DMS 273 treated with DMSO at 0.1 percent for 48 hours (cell line): Measurements from ENCODE around the gene THAP7.

Experiments used
- DNase-seq: peaks from one replicate; lab custom pipeline; 2025; lab: John Stamatoyannopoulos, UW

The THAP7 gene

GRCh38 chr22:20964090-20964798 is 37.7 kb downstream of the THAP7 start:
- no peak for DNase-seq

DNA sequence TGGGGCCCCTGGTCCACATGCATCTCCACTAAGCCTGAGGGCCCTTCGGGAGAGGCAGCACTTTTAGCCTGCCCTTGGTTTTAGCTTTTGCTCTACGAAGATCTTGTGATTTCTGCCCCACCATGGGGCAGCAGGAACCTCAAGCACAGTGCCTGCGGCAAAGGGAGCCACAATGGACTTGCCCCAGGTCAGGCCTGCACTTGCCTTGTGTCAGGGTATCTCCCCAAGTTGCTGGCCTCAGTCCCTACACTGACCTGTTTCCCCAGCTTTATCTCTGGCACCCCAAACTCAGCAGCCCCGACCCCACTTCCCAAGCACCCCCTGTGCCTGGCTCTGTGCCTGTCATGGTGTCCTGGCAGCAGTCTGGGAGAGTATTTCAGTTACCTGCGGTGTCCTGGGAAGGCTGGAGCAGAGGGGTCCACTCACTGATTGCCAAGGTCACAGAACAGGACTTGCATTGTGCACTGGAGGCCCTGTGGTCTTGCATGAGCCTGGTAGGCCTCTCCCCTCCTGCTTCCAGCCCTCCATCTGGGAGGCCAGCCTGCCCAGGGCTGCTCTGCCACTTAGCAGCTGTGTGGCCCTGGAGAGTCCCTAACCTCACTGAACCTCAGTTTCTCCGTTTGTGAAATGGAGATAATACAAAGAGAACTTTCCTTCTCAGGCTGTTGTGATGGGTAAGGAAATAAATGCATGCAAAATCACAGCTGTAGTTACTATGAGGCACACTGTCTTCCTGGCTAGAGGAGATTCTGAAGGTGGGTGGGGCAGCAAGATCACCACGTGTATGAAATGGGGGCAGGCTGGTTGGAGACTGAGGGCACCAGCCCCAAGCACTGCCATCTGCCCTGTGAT is 38.5 kb downstream of the THAP7 start:
- no peak for DNase-seq

GRCh38 chr22:20962491-20962945 is 39.4 kb downstream of the THAP7 start:
- DNase-seq: no peak

GRCh38 chr22:20960609-20961008 is 41.3 kb downstream of the THAP7 start:
- DNase-seq: no peak

DNA sequence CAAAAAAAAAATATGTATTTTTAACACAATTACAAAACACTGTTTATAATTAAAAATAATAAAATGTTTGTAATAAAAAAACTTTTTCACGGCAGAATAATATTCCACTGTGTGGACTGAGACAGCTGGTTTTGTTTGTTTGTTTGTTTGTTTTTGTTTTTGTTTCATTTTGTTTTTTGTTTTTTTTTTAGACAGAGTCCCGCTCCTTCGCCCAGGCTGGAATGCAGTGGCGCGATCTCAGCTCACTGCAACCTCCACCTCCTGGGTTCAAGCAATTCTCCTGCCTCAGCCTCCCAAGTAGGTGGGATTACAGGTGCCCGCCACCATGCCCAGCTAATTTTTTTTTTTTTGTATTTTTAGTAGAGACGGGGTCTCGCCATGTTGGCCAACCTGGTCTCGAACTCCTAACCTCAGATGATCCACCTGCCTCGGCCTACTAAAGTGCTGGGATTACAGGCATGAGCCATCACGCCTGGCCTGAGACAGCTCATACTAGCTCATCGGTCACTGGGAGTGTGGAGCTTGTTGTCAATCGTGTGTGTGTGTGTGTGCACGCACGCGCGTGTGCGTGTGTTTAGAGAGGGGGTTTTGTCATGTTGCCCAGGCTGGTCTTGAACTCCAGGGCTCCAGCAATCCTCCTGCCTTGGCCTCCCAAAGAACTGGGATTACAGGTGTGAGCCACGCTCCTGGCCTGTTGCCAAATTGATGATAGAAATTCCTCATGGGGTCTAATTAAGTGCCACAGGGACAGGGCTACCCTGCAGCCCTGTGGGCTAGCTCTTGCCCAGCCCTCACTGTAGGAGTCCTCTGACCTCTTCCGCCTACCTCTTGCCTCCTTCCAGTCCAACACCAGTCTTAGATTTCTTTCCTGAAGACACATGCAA is 42.1 kb downstream of the THAP7 start:
- DNase-seq: no peak

DNA sequence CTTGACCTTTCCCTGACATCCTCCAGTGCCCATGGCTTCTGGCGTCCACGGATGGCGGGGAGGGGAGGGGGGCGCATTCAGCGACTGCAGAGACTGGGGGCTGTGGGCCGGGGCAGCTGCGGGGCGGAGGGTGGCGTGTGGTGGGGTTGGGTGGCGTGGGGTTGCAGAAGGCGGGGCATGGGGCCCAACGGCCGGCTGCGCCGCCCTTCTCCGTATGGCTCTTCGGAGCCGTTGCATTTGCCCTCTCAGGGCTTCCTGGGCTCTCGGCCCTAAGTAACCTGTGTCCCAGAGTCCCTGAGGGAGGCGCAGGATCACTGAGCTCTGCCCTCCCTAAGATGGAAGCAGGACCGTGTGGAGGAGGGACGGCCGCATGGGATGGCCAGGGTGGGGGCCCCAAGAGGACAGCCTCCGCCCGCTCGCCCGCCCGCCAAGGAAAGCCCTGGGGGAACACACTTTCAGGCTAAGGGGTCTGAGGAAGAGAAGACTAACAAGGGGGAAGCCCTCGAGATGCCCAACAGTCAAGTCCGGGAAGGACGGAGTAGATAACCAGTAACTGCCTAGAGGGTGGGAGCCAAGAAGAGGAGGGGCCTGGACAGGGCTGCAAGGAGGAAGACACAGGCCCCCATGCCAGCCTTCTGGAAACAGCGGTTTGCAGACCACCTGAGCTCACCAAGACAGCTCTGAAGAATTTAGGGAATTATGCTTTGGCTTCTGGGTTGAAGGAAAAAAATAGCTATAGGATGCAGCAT is 44.1 kb downstream of the THAP7 start:
- DNase-seq: no peak

GRCh38 chr22:20957102-20957682 is 44.7 kb downstream of the THAP7 start:
- no peak for DNase-seq

DNA sequence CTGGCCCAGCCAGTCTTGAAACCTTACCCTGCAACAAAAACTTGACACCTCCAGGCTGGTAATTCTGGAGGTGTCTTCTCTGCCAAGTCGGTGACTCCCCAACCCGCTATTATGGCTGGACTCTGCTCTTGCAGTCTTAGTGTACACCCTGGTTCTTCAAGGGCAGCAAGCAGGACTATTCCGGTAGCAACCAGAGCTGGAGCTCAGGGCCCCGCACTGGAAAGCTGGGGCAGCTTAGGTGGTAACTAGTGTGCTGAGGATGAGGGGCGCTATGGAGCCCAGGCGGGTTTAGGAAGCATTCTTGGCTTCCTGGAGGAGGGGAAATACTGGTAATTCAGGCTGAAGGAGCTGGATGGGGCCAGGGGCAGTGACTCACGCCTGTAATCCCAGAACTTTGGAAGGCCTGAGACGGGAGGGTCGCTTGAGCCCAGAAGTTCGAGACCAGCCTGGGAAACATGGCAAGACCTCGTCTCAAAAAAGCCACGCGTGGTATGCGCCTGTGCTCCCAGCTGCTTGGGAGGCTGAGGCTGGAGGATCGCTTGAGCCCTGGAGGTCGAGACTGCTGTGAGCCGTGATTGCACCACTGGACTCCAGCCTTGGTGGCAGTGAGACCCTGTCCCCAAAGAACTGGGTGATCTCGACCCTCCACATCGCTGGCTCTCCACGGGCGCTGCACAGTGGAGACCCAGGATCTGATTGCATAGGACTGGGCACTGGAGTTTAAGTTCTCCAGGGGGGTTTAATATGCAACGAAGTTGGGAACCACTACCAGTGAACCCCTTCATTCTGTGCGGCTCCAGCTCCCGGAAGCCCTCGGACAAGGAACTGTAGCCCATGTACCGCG is 45.4 kb downstream of the THAP7 start:
- DNase-seq: no peak

GRCh38 chr22:20955548-20955947 is 46.4 kb downstream of the THAP7 start:
- no peak for DNase-seq

GRCh38 chr22:20953668-20954500 is 48.0 kb downstream of the THAP7 start:
- DNase-seq: no peak

DNA sequence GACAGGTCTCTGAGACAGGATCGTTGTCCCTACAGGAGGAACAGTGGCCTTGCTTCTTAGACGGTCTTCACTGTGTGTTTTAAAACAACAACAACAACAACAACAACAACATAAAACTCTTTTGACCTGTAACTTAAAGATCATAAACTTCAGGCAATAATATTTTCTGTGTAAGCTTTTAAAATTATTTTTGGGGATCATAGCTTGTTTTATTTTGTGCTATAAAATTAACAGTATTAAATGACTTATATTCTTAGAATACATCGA is 48.6 kb downstream of the THAP7 start:
- DNase-seq: no peak

- DNase-seq: no peak
Observed at GRCh38 chr22:20952544-20953341, 49.2 kb downstream of the THAP7 start.

GRCh38 chr22:20951932-20952380 is 50.0 kb downstream of the THAP7 start:
- DNase-seq: no peak

GRCh38 chr22:20951151-20951931 is 50.6 kb downstream of the THAP7 start:
- DNase-seq: no peak

GRCh38 chr22:20949698-20950183 is 52.2 kb downstream of the THAP7 start:
- no peak for DNase-seq
